Measurements from ENCODE around the gene DMD. TPM values are rescaled to one million over a fixed set of nuclear protein-coding genes. Genes with fewer than 3 reads are reported as not detected.

DMD gene
- polyA plus RNA-seq, 1 donor from 2014 or later: 21.6 TPM

GRCh38 chrX:31969714-31970113 is 1241.6 kb downstream of the DMD start:
- Histone ChIP-seq H2AFZ (ENCODE audit: low read depth, low read length) (no peak overlapping the region), H3K79me2 (replicated peaks; ENCODE audit: insufficient read depth, low read length) (no peaks in the 10 kb centered on the region), H3K9me3 (ENCODE audit: low read length) (no peaks in the 10 kb centered on the region), H3F3A (ENCODE audit: insufficient read depth, low read length, poor library complexity, severe bottlenecking) (no peaks in the 10 kb centered on the region), H3K27me3 (ENCODE audit: insufficient read depth, low read depth, low read length) (no peaks in the 10 kb centered on the region), H3K27ac (ENCODE audit: low read length) (no peak overlapping the region), H4K20me1 (ENCODE audit: insufficient read depth) (no peaks in the 10 kb centered on the region), H3K9ac (ENCODE audit: low read length) (no peak overlapping the region), H3K9me2 (ENCODE audit: insufficient read depth, low read length) (no peaks in the 10 kb centered on the region), H3K4me2 (ENCODE audit: low read length) (no peak overlapping the region), H3K4me3 (ENCODE audit: low read length) (no peak overlapping the region), H3K36me3 (ENCODE audit: insufficient read depth, low read length) (no peaks in the 10 kb centered on the region)
- TF ChIP-seq EP300 (conservative IDR thresholded peaks at IDR 0.05; ENCODE audit: poor library complexity, severe bottlenecking) (no peak), RAD21 (conservative IDR thresholded peaks at IDR 0.05) (no peak), TAF1 (IDR thresholded peaks at IDR 0.05; ENCODE audit: low read depth) (no peak)

DNA sequence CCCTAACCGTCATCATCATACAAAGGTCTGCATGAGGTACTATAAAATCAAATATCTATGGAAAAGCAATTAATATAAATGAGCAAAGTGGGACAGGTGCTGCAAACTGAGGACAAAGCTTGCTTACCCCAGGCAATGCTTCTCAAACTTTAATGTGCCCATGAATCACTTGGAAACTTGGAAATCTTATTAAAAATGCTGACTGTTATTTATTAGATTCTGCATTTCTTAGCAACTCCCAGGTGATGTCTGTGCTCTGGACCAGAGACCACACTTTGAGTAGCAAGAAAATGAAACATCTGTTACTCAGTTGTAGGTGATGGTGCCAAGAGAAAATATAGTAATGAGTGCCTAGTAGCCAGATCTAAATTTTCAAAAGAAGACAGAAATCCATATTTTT is 1249.1 kb downstream of the DMD start:
- Histone ChIP-seq H3K79me2 (replicated peaks; ENCODE audit: insufficient read depth, low read length) (no peaks in the 10 kb centered on the region), H3F3A (ENCODE audit: insufficient read depth, low read length, poor library complexity, severe bottlenecking) (no peaks in the 10 kb centered on the region), H4K20me1 (ENCODE audit: insufficient read depth) (no peaks in the 10 kb centered on the region), H3K4me2 (ENCODE audit: low read length) (no peak overlapping the region), H3K36me3 (ENCODE audit: insufficient read depth, low read length) (no peaks in the 10 kb centered on the region), H3K9me2 (ENCODE audit: insufficient read depth, low read length) (no peaks in the 10 kb centered on the region), H3K27ac (ENCODE audit: low read length) (no peak overlapping the region), H2AFZ (ENCODE audit: low read depth, low read length) (no peak overlapping the region), H3K9me3 (ENCODE audit: low read length) (no peaks in the 10 kb centered on the region), H3K9ac (ENCODE audit: low read length) (no peak overlapping the region), H3K4me3 (ENCODE audit: low read length) (no peak overlapping the region), H3K27me3 (ENCODE audit: insufficient read depth, low read depth, low read length) (no peaks in the 10 kb centered on the region)
- TF ChIP-seq, protein P1, sequence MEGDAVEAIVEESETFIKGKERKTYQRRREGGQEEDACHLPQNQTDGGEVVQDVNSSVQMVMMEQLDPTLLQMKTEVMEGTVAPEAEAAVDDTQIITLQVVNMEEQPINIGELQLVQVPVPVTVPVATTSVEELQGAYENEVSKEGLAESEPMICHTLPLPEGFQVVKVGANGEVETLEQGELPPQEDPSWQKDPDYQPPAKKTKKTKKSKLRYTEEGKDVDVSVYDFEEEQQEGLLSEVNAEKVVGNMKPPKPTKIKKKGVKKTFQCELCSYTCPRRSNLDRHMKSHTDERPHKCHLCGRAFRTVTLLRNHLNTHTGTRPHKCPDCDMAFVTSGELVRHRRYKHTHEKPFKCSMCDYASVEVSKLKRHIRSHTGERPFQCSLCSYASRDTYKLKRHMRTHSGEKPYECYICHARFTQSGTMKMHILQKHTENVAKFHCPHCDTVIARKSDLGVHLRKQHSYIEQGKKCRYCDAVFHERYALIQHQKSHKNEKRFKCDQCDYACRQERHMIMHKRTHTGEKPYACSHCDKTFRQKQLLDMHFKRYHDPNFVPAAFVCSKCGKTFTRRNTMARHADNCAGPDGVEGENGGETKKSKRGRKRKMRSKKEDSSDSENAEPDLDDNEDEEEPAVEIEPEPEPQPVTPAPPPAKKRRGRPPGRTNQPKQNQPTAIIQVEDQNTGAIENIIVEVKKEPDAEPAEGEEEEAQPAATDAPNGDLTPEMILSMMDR (IDR thresholded peaks at IDR 0.05; ENCODE audit: poor library complexity, severe bottlenecking): no peak
- no peak for TF ChIP-seq TAF1 (IDR thresholded peaks at IDR 0.05; ENCODE audit: low read depth)
- TF ChIP-seq REST (IDR thresholded peaks at IDR 0.05; ENCODE audit: borderline replicate concordance): no peak
- TF ChIP-seq SMC3 (conservative IDR thresholded peaks at IDR 0.05; ENCODE audit: poor library complexity): no peak
- no peak for TF ChIP-seq EZH2 (IDR thresholded peaks at IDR 0.05; ENCODE audit: borderline replicate concordance, insufficient read depth, low read length, poor library complexity, severe bottlenecking)
- TF ChIP-seq EP300 (conservative IDR thresholded peaks at IDR 0.05; ENCODE audit: poor library complexity, severe bottlenecking): no peak
- no peak for TF ChIP-seq RAD21 (conservative IDR thresholded peaks at IDR 0.05)
- no peak for TF ChIP-seq MXI1 (conservative IDR thresholded peaks at IDR 0.05; ENCODE audit: poor library complexity, severe bottlenecking)
- TF ChIP-seq POLR2AphosphoS5 (IDR thresholded peaks at IDR 0.05): no peak
